Measurements from ENCODE around the gene TLE2.

DNA sequence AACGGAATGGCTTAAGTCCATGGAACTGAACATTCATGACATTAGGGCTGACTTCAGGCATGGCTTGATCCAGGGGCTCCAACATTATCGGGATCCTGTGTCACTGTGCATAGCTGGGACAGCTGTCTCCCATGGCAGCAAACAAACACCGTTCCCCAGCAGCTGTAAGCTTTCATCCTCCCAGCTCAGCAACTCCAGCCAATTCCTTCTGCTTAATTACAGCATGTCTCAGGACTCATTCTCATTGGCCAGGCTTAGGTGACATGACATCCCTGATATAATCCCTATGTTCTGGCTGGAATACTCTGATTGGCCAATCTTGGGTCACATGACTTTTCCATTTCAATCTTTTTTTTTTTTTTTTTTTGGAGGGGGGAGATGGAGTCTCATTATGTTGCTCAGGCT is 44.1 kb upstream of the TLE2 start:
- no peak for TF ChIP-seq POLR2A (IDR thresholded peaks at IDR 0.05)
- TF ChIP-seq, protein P1, sequence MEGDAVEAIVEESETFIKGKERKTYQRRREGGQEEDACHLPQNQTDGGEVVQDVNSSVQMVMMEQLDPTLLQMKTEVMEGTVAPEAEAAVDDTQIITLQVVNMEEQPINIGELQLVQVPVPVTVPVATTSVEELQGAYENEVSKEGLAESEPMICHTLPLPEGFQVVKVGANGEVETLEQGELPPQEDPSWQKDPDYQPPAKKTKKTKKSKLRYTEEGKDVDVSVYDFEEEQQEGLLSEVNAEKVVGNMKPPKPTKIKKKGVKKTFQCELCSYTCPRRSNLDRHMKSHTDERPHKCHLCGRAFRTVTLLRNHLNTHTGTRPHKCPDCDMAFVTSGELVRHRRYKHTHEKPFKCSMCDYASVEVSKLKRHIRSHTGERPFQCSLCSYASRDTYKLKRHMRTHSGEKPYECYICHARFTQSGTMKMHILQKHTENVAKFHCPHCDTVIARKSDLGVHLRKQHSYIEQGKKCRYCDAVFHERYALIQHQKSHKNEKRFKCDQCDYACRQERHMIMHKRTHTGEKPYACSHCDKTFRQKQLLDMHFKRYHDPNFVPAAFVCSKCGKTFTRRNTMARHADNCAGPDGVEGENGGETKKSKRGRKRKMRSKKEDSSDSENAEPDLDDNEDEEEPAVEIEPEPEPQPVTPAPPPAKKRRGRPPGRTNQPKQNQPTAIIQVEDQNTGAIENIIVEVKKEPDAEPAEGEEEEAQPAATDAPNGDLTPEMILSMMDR (IDR thresholded peaks at IDR 0.05), result no peak

Data from testis (tissue), 2 donors.